HEK293T (cell line): ENCODE data around the gene RABL3.

Experiments used
- CTCF ChIA-PET: fragments of 350-600 bp; formaldehyde crosslinking; extraction: SDS; loops from one replicate; lab custom pipeline; 2021; ENCODE audit warnings: antibody characterized with exemption, inconsistent platforms; lab: Yijun Ruan, JAX
- POLR2A ChIA-PET: fragments of 350-600 bp; formaldehyde crosslinking; extraction: SDS; loops from one replicate; lab custom pipeline; 2020; ENCODE audit warnings: antibody characterized with exemption, inconsistent platforms; lab: Yijun Ruan, JAX
- DNase-seq: peaks from one replicate; pipeline ENCODE4 v3.0.0; 2012; ENCODE audit warnings: mixed read lengths; ENCODE audit errors: extremely low spot score
- ARNT ChIP-seq: fragments of 450-650 bp; IDR thresholded peaks from 2 replicates; pipeline ENCODE4 v1.6.1; 2017; ENCODE audit warnings: mild to moderate bottlenecking
- BHLHE40 ChIP-seq: fragments of 450-650 bp; IDR thresholded peaks from 2 replicates; pipeline ENCODE4 v1.6.1; 2016; ENCODE audit warnings: mild to moderate bottlenecking, moderate library complexity, borderline replicate concordance
- CTBP1 ChIP-seq: fragments of 450-650 bp; IDR thresholded peaks from 2 replicates; pipeline ENCODE4 v1.6.1; 2016; ENCODE audit warnings: borderline replicate concordance
- ELF4 ChIP-seq: fragments of 450-650 bp; IDR thresholded peaks from 2 replicates; pipeline ENCODE4 v1.6.1; 2017; ENCODE audit warnings: antibody characterized with exemption
- FOXA1 ChIP-seq: fragments of 450-650 bp; IDR thresholded peaks from 2 replicates; pipeline ENCODE4 v1.6.1; 2016; ENCODE audit warnings: mild to moderate bottlenecking
- FOXK2 ChIP-seq: fragments of 450-650 bp; IDR thresholded peaks from 2 replicates; pipeline ENCODE4 v1.6.1; 2016; ENCODE audit warnings: mild to moderate bottlenecking
- FOXM1 ChIP-seq: fragments of 450-650 bp; IDR thresholded peaks from 2 replicates; pipeline ENCODE4 v1.6.1; 2017; ENCODE audit warnings: mild to moderate bottlenecking, borderline replicate concordance
- HDGF ChIP-seq: fragments of 450-650 bp; IDR thresholded peaks from 2 replicates; pipeline ENCODE4 v1.6.1; 2017; ENCODE audit warnings: antibody characterized with exemption, borderline replicate concordance
- L3MBTL2 ChIP-seq: fragments of 450-650 bp; conservative IDR thresholded peaks from 2 replicates; pipeline ENCODE4 v1.6.1; 2016; ENCODE audit warnings: mild to moderate bottlenecking
- LEF1 ChIP-seq: fragments of 450-650 bp; IDR thresholded peaks from 2 replicates; pipeline ENCODE4 v1.6.1; 2017; ENCODE audit warnings: mild to moderate bottlenecking, borderline replicate concordance
- NFRKB ChIP-seq: fragments of 450-650 bp; IDR thresholded peaks from 2 replicates; pipeline ENCODE4 v1.6.1; 2016; ENCODE audit warnings: mild to moderate bottlenecking, moderate library complexity
- SP1 ChIP-seq: fragments of 450-650 bp; IDR thresholded peaks from 2 replicates; pipeline ENCODE4 v1.6.1; 2017
- SUZ12 ChIP-seq: fragments of 450-650 bp; IDR thresholded peaks from 2 replicates; pipeline ENCODE4 v1.6.1; 2016; ENCODE audit warnings: mild to moderate bottlenecking
- TARDBP ChIP-seq: fragments of 450-650 bp; IDR thresholded peaks from 2 replicates; pipeline ENCODE4 v1.6.1; 2016
- ZNF384 ChIP-seq: fragments of 450-650 bp; IDR thresholded peaks from 2 replicates; pipeline ENCODE4 v1.6.1; 2016
- TF ChIP-seq, protein P1 (sequence below): fragments of 450-650 bp; IDR thresholded peaks from 2 replicates; pipeline ENCODE4 v1.6.1; 2016

The RABL3 gene

DNA sequence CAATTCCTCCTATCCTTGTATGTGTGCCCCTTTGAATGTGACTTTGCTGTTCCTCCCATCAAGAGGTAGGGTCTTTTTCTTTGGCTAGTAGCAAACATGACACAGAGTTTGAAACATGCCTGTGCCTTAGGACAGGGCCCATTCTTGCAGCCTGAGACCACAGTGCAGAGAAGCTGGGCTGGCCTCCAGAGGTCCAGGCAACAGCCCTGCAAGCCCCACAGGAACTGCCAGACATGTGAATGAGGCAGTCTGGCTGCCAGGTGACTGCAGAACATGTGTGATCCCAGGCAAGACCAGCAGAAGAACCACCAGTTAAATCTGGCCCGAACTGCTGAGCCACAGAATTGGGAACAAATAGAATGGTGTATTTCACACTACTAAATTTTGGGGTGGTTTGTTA, 59.1 kb downstream of the RABL3 start:
- ChIA-PET POLR2A (no interaction called here), CTCF (no interaction called here)
- DNase-seq = no peak
- TF ChIP-seq ZNF384 (no peak), CTBP1 (no peak), SUZ12 (no peak), ELF4 (no peak), L3MBTL2 (no peak), FOXM1 (no peak), ARNT (no peak)
- TF ChIP-seq, protein P1, sequence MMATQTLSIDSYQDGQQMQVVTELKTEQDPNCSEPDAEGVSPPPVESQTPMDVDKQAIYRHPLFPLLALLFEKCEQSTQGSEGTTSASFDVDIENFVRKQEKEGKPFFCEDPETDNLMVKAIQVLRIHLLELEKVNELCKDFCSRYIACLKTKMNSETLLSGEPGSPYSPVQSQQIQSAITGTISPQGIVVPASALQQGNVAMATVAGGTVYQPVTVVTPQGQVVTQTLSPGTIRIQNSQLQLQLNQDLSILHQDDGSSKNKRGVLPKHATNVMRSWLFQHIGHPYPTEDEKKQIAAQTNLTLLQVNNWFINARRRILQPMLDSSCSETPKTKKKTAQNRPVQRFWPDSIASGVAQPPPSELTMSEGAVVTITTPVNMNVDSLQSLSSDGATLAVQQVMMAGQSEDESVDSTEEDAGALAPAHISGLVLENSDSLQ = no peak

DNA sequence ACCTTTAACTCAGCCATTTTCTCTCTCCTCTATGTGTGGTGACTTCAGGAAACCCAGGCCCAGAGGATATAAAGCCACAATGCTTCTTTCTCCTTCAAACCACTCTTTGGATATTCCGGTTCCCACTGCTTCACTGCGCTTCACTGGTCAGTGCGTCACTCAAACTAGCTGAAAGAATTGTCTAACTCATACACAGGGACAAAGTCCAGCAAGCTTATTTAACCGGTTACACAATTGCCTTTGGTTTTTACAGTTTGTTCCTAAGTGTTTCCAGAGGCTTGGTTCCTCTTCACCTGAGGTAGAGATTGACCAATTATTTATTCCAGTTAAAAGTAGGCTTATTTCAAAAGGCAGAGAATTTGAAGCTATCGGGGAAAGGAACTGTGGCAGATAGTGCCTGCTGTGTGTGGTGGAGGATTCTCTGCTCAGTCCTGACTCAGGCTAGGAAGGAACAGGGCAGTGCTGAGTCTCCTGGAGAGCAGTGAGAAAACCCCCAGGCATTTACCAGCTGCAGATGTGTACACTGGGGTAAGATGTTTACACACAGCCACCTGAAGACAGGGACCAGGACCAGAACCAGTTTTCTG, 60.1 kb downstream of the RABL3 start, which contains the start of gene HGD:
Gene HGD (minus strand): TSS at position 145 of the 587 bp plus-strand sequence. CDS start 128 bp downstream, at position 17.
- CTCF ChIA-PET = no interaction called here
- no peak for DNase-seq
- POLR2A ChIA-PET = no interaction called here
- TF ChIP-seq SP1 (no peak), ARNT (no peak), ELF4 (no peak), L3MBTL2 (no peak), FOXM1 (no peak), LEF1 (no peak)
- TF ChIP-seq, protein P1 = no peak

DNA sequence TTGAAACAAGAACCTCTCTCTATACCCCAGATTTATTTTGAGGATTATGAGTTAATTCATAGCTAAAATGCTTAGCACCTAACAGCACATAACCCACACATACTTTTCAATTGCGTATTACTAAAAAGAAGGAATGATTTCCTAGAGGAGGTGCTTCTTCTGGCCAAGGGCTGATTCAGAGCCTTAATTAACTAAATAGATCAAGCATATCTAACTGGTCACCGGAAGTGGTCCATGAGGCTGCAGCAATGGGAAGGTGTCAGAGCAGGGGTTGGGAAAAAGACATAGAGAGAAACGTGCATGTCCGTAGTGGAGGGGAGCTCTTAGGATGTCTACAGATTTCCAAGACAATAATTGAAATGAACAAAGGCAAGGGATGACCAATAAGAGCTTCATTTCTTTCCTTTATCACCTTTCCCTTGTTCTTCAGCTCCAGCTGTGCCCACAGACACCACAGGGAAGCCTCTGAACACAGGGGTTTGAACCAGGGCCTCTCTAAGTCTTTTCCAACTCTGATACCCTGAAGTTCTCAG, 60.7 kb downstream of the RABL3 start:
- CTCF ChIA-PET = no interaction called here
- POLR2A ChIA-PET = no interaction called here
- no peak for DNase-seq
- TF ChIP-seq FOXM1 = no peak
- no peak for TF ChIP-seq FOXK2
- TF ChIP-seq ELF4 = no peak

DNA sequence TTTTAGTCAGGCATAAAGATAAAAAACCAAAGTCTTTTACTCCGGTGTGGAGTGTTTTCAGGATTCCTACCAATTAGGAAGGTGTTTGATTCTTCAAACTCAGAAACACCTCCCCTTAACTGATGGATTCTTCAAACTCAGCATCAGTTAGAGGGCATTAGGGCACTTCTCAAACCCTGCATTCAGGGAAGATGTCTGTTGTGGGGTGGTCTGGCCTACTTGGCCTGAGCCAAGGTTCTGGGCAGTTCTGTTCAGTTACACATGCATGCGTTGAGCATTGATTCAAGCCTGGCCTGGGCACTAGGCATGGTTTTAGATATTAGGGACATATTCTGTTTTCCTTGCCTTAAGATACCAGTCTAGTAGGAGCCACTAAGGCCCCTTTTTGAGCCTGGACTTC, 61.3 kb downstream of the RABL3 start:
- no peak for DNase-seq
- CTCF ChIA-PET = no interaction called here
- POLR2A ChIA-PET = no interaction called here
- TF ChIP-seq, protein P1 = no peak
- TF ChIP-seq FOXM1 = no peak
- no peak for TF ChIP-seq SUZ12

DNA sequence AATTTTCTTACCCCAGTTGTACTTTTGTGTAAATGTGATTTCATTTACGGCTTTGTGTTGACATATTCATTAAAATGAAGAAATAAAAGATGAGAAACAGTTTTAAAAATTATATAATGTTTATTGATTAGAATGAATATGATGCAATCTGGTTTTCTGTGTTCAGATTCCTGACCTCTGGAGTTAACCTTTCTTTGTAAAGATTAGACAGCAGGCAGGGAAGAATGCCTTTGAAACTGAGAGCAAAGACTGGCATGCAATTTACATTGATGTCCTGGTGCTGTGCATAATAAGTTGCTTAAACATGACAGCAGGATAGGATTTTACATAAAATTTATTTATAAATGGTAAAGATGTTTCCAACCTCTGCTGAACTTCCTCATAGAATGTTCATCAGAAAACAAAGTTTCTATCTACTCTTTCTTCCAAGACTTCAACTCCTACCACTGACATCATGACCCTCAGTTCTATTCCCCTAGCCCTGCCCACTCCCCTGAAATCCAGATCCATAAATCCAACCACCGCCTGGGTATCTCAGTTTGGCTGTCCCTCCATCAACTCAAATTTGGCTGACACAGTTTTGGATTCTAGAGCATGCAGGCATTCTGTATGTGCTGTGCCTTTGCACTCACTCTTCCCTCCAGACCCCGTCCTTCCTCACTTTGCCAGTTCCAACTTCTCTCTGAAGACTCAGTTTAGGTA, 62.0 kb downstream of the RABL3 start:
- TF ChIP-seq CTBP1 (no peak), LEF1 (no peak), FOXK2 (no peak), NFRKB (no peak), ZNF384 (no peak), BHLHE40 (no peak), ARNT (no peak), FOXA1 (no peak), HDGF (no peak), L3MBTL2 (no peak), SP1 (no peak), SUZ12 (no peak), TARDBP (no peak), ELF4 (no peak)
- TF ChIP-seq, protein P1 = no peak
- DNase-seq = no peak
- ChIA-PET CTCF (no interaction called here), POLR2A (no interaction called here)

DNA sequence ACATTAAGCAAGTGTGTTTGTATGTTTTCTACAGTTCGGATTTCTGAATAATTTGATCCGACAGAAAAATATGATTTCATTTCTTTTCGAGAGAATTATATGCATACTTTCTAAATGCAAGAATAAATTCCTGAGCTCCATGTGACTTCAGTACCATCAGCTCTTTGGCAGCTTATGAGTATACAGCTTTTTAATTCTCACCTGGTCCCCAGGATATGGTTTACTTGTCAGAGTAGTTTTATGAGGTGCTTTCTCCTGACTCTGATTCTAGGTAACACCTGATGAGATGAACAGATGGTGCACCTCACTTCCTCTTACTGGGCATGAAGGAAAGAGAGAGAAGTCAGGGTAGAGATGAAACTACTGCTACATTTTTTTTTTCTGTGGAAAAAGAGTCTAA, 63.3 kb downstream of the RABL3 start:
- DNase-seq = no peak
- CTCF ChIA-PET = interaction anchor here (0.7 kb wide), 1 partner anchor 116 kb away, joined by 4 read pairs; no protein-coding TSS in a partner anchor
- TF ChIP-seq SUZ12 = no peak
- TF ChIP-seq, protein P1 = no peak
- POLR2A ChIA-PET = no interaction called here
